Panc1 (cell line): ENCODE results near the gene ARHGAP8. TPM values are rescaled to one million over a fixed set of nuclear protein-coding genes. Genes with fewer than 3 reads are reported as not detected.

Experiments used
- ATAC-seq: fragments of 200-7000 bp; cut with Tn5 transposase; 2 replicates; pipeline ENCODE4 v1.9.1; 2020; ENCODE audit warnings: mild to moderate bottlenecking, moderate library complexity
- BruUV-seq: library from RNA; stranded (reverse); fragments of 400-500 nt; replicated peaks from 2 replicates; lab custom pipeline; 2021; lab: Mats Ljungman, UMichigan
- CTCF ChIA-PET: fragments of 300-600 bp; sonication (Branson Sonifier 250); formaldehyde crosslinking; loops from one replicate; lab custom pipeline; 2022; ENCODE audit warnings: antibody characterized with exemption; lab: Charles Lee
- POLR2A ChIA-PET: fragments of 300-600 bp; sonication (Branson Sonifier 250); formaldehyde crosslinking; loops from one replicate; lab custom pipeline; 2022; ENCODE audit warnings: antibody characterized with exemption; lab: Charles Lee
- DNase-seq: peaks from one replicate; pipeline ENCODE4 v3.0.0-alpha.2; 2010; ENCODE audit warnings: low read depth, low spot score
- H3K27ac ChIP-seq: 2 replicates; pipeline ENCODE4 v1.5.1; 2011; ENCODE audit warnings: mild to moderate bottlenecking, low read length, inconsistent platforms
- H3K27me3 ChIP-seq: fragments of 200-500 bp; sonication (Bioruptor generic); 2 replicates; pipeline ENCODE4 v1.6.0; 2014; ENCODE audit warnings: low read length, inconsistent platforms; ENCODE audit not compliant: control insufficient read depth, insufficient read depth
- H3K36me3 ChIP-seq: fragments of 200-500 bp; sonication (Bioruptor generic); 2 replicates; pipeline ENCODE4 v1.5.1; 2014; ENCODE audit warnings: inconsistent platforms, mild to moderate bottlenecking, low read length, moderate library complexity; ENCODE audit not compliant: control insufficient read depth, insufficient read depth
- H3K4me1 ChIP-seq: 2 replicates; pipeline ENCODE4 v1.5.1; 2011; ENCODE audit warnings: inconsistent platforms, mild to moderate bottlenecking, low read length, moderate library complexity; ENCODE audit not compliant: control insufficient read depth, insufficient read depth
- H3K4me3 ChIP-seq, 2 experiments: 2 replicates each; pipeline ENCODE4 v1.5.1; 2011 to 2012; ENCODE audit warnings: low read depth in 2 of 2, low read length in 2 of 2, mild to moderate bottlenecking in 2 of 2, inconsistent platforms in 1 of 2, moderate library complexity in 1 of 2
- H3K9me3 ChIP-seq: fragments of 200-500 bp; sonication (Bioruptor generic); 2 replicates; pipeline ENCODE4 v1.5.1; 2014; ENCODE audit warnings: low read depth, mild to moderate bottlenecking, inconsistent platforms, low read length, moderate library complexity; ENCODE audit not compliant: control insufficient read depth, insufficient read depth
- POLR2AphosphoS5 ChIP-seq: IDR thresholded peaks from 2 replicates; pipeline ENCODE4 v1.6.1; 2012; ENCODE audit warnings: mild to moderate bottlenecking, low read depth, low read length, moderate library complexity
- REST ChIP-seq, 2 experiments: IDR thresholded peaks; 2 replicates each; pipeline ENCODE4 v1.6.1; 2011 to 2012; ENCODE audit warnings: low read depth in 2 of 2, control low read depth in 1 of 2, low read length in 1 of 2, mild to moderate bottlenecking in 1 of 2, moderate library complexity in 1 of 2; ENCODE audit not compliant: insufficient read depth in 1 of 2
- SIN3A ChIP-seq: IDR thresholded peaks from 2 replicates; pipeline ENCODE4 v1.6.1; 2012; ENCODE audit warnings: low read depth, mild to moderate bottlenecking, low read length, moderate library complexity, borderline replicate concordance; ENCODE audit not compliant: insufficient read depth
- TCF7L2 ChIP-seq: IDR thresholded peaks from 2 replicates; pipeline ENCODE4 v1.6.1; 2011; ENCODE audit warnings: mild to moderate bottlenecking, low read depth, low read length, inconsistent platforms
- in situ Hi-C: cut with HindIII; loops from 2 replicates; pipeline ENCODE4 v1.10.0; 2016; ENCODE audit warnings: low sequenced_read_pairs, low pct_unique_long_range_greater_than_20kb
- intact Hi-C: fragments of 100-400 bp; cut with micrococcal nuclease; formaldehyde crosslinking; loops from one replicate; pipeline ENCODE4 v1.10.0; 2022; ENCODE audit not compliant: unreplicated experiment
- total RNA-seq: library from RNA; stranded (reverse); gene quantifications from one replicate; pipeline ENCODE4 v1.2.1, GENCODE V29; 2021; ENCODE audit not compliant: unreplicated experiment
- TF ChIP-seq, protein P1 (sequence below): fragments of 450-650 bp; IDR thresholded peaks from 2 replicates; pipeline ENCODE4 v1.5.1; 2017; ENCODE audit warnings: mild to moderate bottlenecking

The ARHGAP8 gene
- total RNA-seq, 1 experiment from 2014 or later = 9.2 TPM

GRCh38 chr22:44895296-44896055 lies 143.1 kb downstream of the ARHGAP8 start:
- ChIA-PET CTCF (no interaction called here), POLR2A (no interaction called here)
- no peak for DNase-seq
- Histone ChIP-seq H3K36me3 (no peaks in the 10 kb centered on the region), H3K27ac (no peak overlapping the region), H3K27me3 (no peaks in the 10 kb centered on the region), H3K4me1 (no peaks in the 10 kb centered on the region), H3K4me3 (no peak overlapping the region), H3K9me3 (no peaks in the 10 kb centered on the region)
- ATAC-seq = no peak
- intact Hi-C loops = no loop called here
- TF ChIP-seq SIN3A (no peak), TCF7L2 (no peak), REST (IDR thresholded peaks at IDR 0.05; ENCODE audit: insufficient read depth in 1 of 2, low read depth in 2 of 2, low read length in 1 of 2) (no peak), POLR2AphosphoS5 (no peak)
- TF ChIP-seq, protein P1, sequence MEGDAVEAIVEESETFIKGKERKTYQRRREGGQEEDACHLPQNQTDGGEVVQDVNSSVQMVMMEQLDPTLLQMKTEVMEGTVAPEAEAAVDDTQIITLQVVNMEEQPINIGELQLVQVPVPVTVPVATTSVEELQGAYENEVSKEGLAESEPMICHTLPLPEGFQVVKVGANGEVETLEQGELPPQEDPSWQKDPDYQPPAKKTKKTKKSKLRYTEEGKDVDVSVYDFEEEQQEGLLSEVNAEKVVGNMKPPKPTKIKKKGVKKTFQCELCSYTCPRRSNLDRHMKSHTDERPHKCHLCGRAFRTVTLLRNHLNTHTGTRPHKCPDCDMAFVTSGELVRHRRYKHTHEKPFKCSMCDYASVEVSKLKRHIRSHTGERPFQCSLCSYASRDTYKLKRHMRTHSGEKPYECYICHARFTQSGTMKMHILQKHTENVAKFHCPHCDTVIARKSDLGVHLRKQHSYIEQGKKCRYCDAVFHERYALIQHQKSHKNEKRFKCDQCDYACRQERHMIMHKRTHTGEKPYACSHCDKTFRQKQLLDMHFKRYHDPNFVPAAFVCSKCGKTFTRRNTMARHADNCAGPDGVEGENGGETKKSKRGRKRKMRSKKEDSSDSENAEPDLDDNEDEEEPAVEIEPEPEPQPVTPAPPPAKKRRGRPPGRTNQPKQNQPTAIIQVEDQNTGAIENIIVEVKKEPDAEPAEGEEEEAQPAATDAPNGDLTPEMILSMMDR = no peak
- BruUV-seq = no TSS peak
- in situ Hi-C loops = no loop called here

DNA sequence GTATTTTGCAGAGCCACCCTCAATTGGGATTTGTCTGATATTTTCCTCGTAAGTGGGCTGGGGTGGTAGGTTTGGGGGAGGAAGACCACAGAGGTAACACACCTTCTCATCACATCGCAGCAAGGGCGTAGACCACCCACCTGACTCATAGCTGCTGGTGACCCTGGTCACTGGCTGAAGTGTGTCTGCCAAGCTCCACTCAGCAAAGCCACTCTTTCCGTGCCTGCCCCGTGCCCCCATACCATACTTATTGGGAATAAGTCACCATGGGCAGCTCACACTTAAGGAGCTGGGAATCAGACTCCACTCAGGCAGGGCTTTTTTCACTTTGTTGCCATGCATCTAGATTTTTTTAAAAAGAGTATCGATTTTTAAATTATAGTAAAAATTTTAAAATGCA lies 145.9 kb downstream of the ARHGAP8 start:
- Histone ChIP-seq H3K4me1 (no peaks in the 10 kb centered on the region), H3K36me3 (no peaks in the 10 kb centered on the region), H3K4me3 (no peak overlapping the region), H3K27me3 (no peaks in the 10 kb centered on the region), H3K9me3 (0 out of 2 replicates have a peak, but pooled peaks cover 3% of the 10 kb centered on the region), H3K27ac (no peak overlapping the region)
- in situ Hi-C loops = no loop called here
- intact Hi-C loops = no loop called here
- ChIA-PET POLR2A (no interaction called here), CTCF (no interaction called here)
- TF ChIP-seq TCF7L2 (no peak), POLR2AphosphoS5 (no peak), SIN3A (no peak), REST (IDR thresholded peaks at IDR 0.05; ENCODE audit: insufficient read depth in 1 of 2, low read depth in 2 of 2, low read length in 1 of 2) (no peak)
- TF ChIP-seq, protein P1 = no peak
- DNase-seq (no peak), ATAC-seq (no peak)
- no TSS peak for BruUV-seq
